Uterus (tissue), 2 donors: ENCODE measurements around the gene NEMP2.

ENCODE experiments used
- POLR2A ChIP-seq, 2 donors: fragments of 450-650 bp; IDR thresholded peaks; one replicate each; pipeline ENCODE4 v1.6.1; 2016; ENCODE audit warnings: antibody characterized with exemption in 2 of 2, mild to moderate bottlenecking in 1 of 2, moderate library complexity in 1 of 2
- TF ChIP-seq, protein P1 (sequence below), 4 experiments: fragments of 200-600 bp in 2 of 4; fragments of 450-650 bp in 2 of 4; sonication (generic) in 2 of 4; IDR thresholded peaks; one replicate each; pipeline ENCODE4 v1.5.1; 2016 to 2019; ENCODE audit warnings: antibody characterized with exemption in 4 of 4, mild to moderate bottlenecking in 2 of 4, moderate library complexity in 1 of 4

GRCh38 chr2:190499273-190499672, 35.2 kb downstream of the NEMP2 start:
- TF ChIP-seq POLR2A (IDR thresholded peaks at IDR 0.05), result no peak
- TF ChIP-seq, protein P1, sequence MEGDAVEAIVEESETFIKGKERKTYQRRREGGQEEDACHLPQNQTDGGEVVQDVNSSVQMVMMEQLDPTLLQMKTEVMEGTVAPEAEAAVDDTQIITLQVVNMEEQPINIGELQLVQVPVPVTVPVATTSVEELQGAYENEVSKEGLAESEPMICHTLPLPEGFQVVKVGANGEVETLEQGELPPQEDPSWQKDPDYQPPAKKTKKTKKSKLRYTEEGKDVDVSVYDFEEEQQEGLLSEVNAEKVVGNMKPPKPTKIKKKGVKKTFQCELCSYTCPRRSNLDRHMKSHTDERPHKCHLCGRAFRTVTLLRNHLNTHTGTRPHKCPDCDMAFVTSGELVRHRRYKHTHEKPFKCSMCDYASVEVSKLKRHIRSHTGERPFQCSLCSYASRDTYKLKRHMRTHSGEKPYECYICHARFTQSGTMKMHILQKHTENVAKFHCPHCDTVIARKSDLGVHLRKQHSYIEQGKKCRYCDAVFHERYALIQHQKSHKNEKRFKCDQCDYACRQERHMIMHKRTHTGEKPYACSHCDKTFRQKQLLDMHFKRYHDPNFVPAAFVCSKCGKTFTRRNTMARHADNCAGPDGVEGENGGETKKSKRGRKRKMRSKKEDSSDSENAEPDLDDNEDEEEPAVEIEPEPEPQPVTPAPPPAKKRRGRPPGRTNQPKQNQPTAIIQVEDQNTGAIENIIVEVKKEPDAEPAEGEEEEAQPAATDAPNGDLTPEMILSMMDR (IDR thresholded peaks at IDR 0.05), result no peak
